GM10266 (cell line): Measurements from ENCODE around the gene MND1.
"Not testable (repeated sequence)": the region's sequence is repeated elsewhere in the genome, so short reads cannot be mapped to it uniquely, and the experiment has no call there.

Experiments used
- DNase-seq: peaks from one replicate; pipeline ENCODE4 v3.0.0; 2012; ENCODE audit errors: extremely low spot score
- CTCF ChIP-seq: IDR thresholded peaks from 2 replicates; pipeline ENCODE4 v1.5.1; 2012; ENCODE audit warnings: mild to moderate bottlenecking, low read depth; ENCODE audit not compliant: control insufficient read depth, insufficient read depth; ENCODE audit errors: missing control alignments

The MND1 gene

GRCh38 chr4:153409412-153409811 lies 64.9 kb downstream of the MND1 start:
- DNase-seq = no peak
- no peak for TF ChIP-seq CTCF

- no peak for TF ChIP-seq CTCF
- no peak for DNase-seq
Measured at GRCh38 chr4:153409924-153410501, 65.5 kb downstream of the MND1 start.

- no peak for DNase-seq
- TF ChIP-seq CTCF = no peak
Measured at GRCh38 chr4:153413842-153414241, 69.4 kb downstream of the MND1 start.

GRCh38 chr4:153416456-153416855 lies 72.0 kb downstream of the MND1 start:
- not testable (repeated sequence) for DNase-seq

- DNase-seq = no peak
- no peak for TF ChIP-seq CTCF
Measured at GRCh38 chr4:153418121-153418520, 73.6 kb downstream of the MND1 start.

- DNase-seq = no peak
- no peak for TF ChIP-seq CTCF
Measured at GRCh38 chr4:153418558-153418957, 74.1 kb downstream of the MND1 start.

- no peak for DNase-seq
- no peak for TF ChIP-seq CTCF
Measured at GRCh38 chr4:153419029-153419428, 74.5 kb downstream of the MND1 start.

- DNase-seq = no peak
- no peak for TF ChIP-seq CTCF
Measured at GRCh38 chr4:153419673-153420278, 75.3 kb downstream of the MND1 start.
